Measurements from ENCODE around the gene PCYOX1L.

The PCYOX1L gene

GRCh38 chr5:149322518-149322917 lies 35.3 kb upstream of the PCYOX1L start:
- TF ChIP-seq CTCF (IDR thresholded peaks at IDR 0.05; ENCODE audit: low read depth, low read length) (no peak), MYC (IDR thresholded peaks at IDR 0.05; ENCODE audit: low read depth, low read length) (no peak), POLR2A (IDR thresholded peaks at IDR 0.05; ENCODE audit: extremely low read depth, insufficient read length) (no peak), MAX (IDR thresholded peaks at IDR 0.05; ENCODE audit: low read depth, low read length) (no peak)
- no peak overlapping the region for H3K4me3 ChIP-seq (ENCODE audit: low read depth, low read length)

GRCh38 chr5:149323210-149323609 lies 34.6 kb upstream of the PCYOX1L start:
- H3K4me3 ChIP-seq (ENCODE audit: low read depth, low read length) = no peak overlapping the region
- TF ChIP-seq POLR2A (IDR thresholded peaks at IDR 0.05; ENCODE audit: extremely low read depth, insufficient read length) = no peak
- no peak for TF ChIP-seq CTCF (IDR thresholded peaks at IDR 0.05; ENCODE audit: low read depth, low read length)
- no peak for TF ChIP-seq MYC (IDR thresholded peaks at IDR 0.05; ENCODE audit: low read depth, low read length)
- no peak for TF ChIP-seq MAX (IDR thresholded peaks at IDR 0.05; ENCODE audit: low read depth, low read length)
- DNase-seq (ENCODE audit: low read depth) = no peak

More at GRCh38 chr5:149322518-149322917, 35.3 kb upstream of the PCYOX1L start:
- no peak for DNase-seq (ENCODE audit: low read depth)

GRCh38 chr5:149323621-149324205 lies 34.1 kb upstream of the PCYOX1L start:
- no peak for DNase-seq (ENCODE audit: low read depth)
- H3K4me3 ChIP-seq (ENCODE audit: low read depth, low read length) = no peak overlapping the region
- TF ChIP-seq CTCF (IDR thresholded peaks at IDR 0.05; ENCODE audit: low read depth, low read length) (no peak), MAX (IDR thresholded peaks at IDR 0.05; ENCODE audit: low read depth, low read length) (no peak), MYC (IDR thresholded peaks at IDR 0.05; ENCODE audit: low read depth, low read length) (no peak), POLR2A (IDR thresholded peaks at IDR 0.05; ENCODE audit: extremely low read depth, insufficient read length) (no peak)

- DNase-seq (ENCODE audit: low read depth) = no peak
- TF ChIP-seq MAX (IDR thresholded peaks at IDR 0.05; ENCODE audit: low read depth, low read length) = no peak
- no peak for TF ChIP-seq CTCF (IDR thresholded peaks at IDR 0.05; ENCODE audit: low read depth, low read length)
- no peak for TF ChIP-seq MYC (IDR thresholded peaks at IDR 0.05; ENCODE audit: low read depth, low read length)
- no peak for TF ChIP-seq POLR2A (IDR thresholded peaks at IDR 0.05; ENCODE audit: extremely low read depth, insufficient read length)
- H3K4me3 ChIP-seq (ENCODE audit: low read depth, low read length) = no peak overlapping the region
These were observed 33.2 kb upstream of the PCYOX1L start for GRCh38 chr5:149324641-149325040.

- no peak for DNase-seq (ENCODE audit: low read depth)
- no peak overlapping the region for H3K4me3 ChIP-seq (ENCODE audit: low read depth, low read length)
- TF ChIP-seq MAX (IDR thresholded peaks at IDR 0.05; ENCODE audit: low read depth, low read length) = no peak
- no peak for TF ChIP-seq POLR2A (IDR thresholded peaks at IDR 0.05; ENCODE audit: extremely low read depth, insufficient read length)
- TF ChIP-seq CTCF (IDR thresholded peaks at IDR 0.05; ENCODE audit: low read depth, low read length) = no peak
- no peak for TF ChIP-seq MYC (IDR thresholded peaks at IDR 0.05; ENCODE audit: low read depth, low read length)
These were observed 32.6 kb upstream of the PCYOX1L start for GRCh38 chr5:149325166-149325735.
